SH-SY5Y (cell line): Measurements from ENCODE around the gene CCDC24.

Source experiments
- GATA2 ChIP-seq: IDR thresholded peaks from 2 replicates; pipeline ENCODE4 v1.6.1; 2011; ENCODE audit warnings: mild to moderate bottlenecking, low read depth, low read length
- GATA3 ChIP-seq: IDR thresholded peaks from 2 replicates; pipeline ENCODE4 v1.6.1; 2011; ENCODE audit warnings: low read depth, mild to moderate bottlenecking, low read length, moderate library complexity

DNA sequence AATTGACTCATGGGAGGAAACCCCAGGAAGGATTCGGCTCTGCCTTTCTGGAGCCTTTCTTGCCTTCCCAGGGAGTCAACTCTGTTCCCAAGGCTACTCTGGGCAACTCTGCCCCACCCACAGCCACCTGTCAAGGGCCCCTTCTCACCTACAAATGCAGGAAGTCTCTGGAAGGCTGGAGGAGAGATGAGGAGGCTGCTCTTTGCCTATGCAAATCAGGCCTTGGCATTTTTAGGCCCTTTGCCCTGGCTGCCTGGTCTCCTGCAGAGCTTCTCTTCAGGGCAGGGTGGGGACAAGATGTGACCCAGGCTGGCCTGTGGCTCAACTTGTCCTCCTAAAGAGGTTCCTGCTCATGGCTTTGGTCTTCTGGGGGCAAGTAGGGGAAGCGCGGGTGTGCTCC is 34.4 kb downstream of the CCDC24 start:
- TF ChIP-seq GATA3 (no peak), GATA2 (no peak)
